LNCaP clone FGC (cell line): ENCODE results near the gene SPTBN2.

Experiments
- DNase-seq: peaks from one replicate; pipeline ENCODE4 v3.0.0-alpha.2; 2011; ENCODE audit warnings: low read depth
- H3K4me3 ChIP-seq: 2 replicates; pipeline ENCODE4 v1.5.1; 2011; ENCODE audit warnings: mild to moderate bottlenecking, low read depth, low read length, control low read depth
- TF ChIP-seq, protein P1 (sequence below): IDR thresholded peaks from 2 replicates; pipeline ENCODE4 v1.5.1; 2012; ENCODE audit warnings: mild to moderate bottlenecking; ENCODE audit not compliant: control insufficient read depth, insufficient read depth; ENCODE audit errors: extremely low read depth

SPTBN2 gene

DNA sequence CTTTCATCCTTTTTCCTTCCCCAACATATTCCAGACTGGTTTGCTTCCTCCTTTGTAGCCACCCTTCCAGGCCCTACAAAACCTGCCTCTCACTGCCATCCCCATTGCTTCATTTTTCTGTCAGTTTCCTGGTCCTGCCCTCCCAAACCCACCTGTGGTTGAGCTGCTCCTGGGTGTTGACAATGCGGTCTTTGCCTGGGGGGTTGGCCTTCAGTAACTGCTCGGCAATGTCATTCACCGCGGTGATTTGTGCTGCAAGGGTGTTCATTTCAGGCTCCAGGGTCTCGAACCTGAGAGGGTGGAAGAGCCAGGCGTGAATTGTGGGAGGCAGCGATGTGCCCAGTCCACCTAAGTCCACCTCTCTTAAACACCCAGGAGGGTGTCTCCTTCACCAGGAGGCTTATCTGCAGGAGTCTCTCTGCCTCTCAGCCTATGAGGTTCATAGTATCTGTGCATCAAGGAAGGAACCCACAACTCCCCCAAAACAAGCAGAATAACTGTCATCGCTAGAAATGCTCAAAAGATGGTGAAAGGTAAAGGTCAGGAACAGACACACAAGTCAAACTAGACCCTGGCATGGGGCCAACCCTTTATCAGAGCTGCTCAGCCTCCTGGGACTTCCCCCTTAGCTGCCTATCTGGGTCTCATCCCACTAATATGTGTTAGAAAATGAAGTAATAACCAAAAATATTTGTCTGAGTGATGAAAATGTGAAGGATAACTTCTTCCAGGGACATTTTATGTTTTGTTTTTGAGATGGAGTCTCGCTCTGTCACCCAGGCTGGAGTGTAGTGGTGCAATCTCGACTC is 27.4 kb downstream of the SPTBN2 start:
- TF ChIP-seq, protein P1, sequence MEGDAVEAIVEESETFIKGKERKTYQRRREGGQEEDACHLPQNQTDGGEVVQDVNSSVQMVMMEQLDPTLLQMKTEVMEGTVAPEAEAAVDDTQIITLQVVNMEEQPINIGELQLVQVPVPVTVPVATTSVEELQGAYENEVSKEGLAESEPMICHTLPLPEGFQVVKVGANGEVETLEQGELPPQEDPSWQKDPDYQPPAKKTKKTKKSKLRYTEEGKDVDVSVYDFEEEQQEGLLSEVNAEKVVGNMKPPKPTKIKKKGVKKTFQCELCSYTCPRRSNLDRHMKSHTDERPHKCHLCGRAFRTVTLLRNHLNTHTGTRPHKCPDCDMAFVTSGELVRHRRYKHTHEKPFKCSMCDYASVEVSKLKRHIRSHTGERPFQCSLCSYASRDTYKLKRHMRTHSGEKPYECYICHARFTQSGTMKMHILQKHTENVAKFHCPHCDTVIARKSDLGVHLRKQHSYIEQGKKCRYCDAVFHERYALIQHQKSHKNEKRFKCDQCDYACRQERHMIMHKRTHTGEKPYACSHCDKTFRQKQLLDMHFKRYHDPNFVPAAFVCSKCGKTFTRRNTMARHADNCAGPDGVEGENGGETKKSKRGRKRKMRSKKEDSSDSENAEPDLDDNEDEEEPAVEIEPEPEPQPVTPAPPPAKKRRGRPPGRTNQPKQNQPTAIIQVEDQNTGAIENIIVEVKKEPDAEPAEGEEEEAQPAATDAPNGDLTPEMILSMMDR = no peak
- no peak overlapping the region for H3K4me3 ChIP-seq
- DNase-seq = no peak

DNA sequence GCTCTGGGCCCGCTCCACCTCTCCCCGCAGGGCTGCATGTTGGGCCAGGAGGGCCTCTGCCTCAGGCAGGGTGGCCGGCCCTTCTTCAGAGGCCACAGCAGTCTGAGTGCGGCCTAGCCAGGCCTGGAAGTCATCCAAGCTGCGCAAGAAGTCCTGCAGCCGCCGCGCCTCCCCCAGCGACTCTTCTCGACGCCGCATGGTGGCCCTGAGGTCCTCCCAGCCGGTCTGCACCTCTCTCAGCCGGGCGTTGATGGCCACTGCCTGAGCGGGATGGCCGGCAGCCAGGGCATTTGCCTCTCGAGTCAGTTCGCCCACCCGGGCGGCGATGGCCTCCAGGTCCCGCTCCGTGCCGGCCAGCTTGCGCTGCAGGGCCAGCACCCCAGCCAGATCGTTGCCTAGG is 28.3 kb downstream of the SPTBN2 start:
- no peak for DNase-seq
- H3K4me3 ChIP-seq = no peak overlapping the region
- TF ChIP-seq, protein P1 = no peak

DNA sequence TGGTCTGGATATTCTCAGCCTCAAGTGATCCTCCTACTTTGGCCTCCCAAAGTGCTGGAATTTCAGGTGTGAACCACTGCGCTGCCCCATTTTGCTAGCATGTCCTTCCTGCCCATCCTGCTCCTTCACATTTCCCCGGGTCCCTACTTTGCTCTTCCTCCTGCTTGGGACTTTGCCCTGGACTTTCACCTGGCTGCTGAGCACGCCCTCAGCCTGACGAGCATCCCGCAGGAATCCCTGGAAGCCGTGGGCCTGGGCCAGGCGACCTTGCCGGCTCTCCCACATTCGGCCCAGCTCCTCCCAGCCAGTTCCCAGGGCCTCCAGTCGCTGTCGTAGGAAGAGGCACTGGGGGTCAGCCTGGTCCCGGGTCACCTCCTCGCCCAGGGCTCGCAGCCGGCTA is 28.7 kb downstream of the SPTBN2 start:
- no peak for DNase-seq
- no peak overlapping the region for H3K4me3 ChIP-seq
- TF ChIP-seq, protein P1 = no peak

DNA sequence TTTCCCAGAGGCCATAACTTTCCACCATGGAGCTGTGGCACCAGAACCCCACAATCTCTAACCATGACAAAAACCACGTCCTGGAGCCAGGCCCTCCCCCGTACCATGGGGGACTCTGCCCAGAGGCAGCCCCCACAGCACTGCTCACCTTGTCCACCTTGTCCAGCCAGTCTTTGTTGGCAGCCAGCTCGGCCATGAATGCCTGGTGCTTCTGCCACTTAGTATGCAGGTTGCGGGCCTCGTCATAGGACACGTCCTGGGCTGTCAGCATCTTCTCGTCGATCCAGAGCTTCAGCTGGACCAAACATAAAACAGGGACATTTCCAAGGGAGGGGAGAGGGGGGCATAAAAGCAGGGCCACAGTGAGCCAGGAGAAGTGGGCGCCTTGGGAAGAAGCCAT is 30.5 kb downstream of the SPTBN2 start:
- TF ChIP-seq, protein P1 = no peak
- H3K4me3 ChIP-seq = no peak overlapping the region
- DNase-seq = no peak

DNA sequence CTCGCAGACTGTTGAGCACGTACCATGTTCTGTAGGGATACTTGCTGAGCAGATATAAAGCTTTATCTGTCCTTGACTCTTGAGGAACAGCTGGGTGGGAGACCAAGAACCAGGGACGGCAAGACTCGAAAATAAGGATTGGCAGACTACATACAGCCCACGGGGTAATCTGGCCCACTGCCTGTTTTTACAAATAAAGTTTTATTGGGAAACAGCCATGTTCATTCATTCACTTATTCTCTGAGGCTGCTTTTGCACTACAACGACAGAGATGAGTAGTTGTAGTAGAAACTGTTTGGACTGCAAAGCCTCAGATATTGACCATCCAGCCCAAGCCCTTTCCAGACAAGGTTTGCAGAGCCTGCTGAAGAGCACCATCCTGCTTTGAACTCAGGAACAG is 31.0 kb downstream of the SPTBN2 start:
- no peak for DNase-seq
- TF ChIP-seq, protein P1 = no peak
- no peak overlapping the region for H3K4me3 ChIP-seq

DNA sequence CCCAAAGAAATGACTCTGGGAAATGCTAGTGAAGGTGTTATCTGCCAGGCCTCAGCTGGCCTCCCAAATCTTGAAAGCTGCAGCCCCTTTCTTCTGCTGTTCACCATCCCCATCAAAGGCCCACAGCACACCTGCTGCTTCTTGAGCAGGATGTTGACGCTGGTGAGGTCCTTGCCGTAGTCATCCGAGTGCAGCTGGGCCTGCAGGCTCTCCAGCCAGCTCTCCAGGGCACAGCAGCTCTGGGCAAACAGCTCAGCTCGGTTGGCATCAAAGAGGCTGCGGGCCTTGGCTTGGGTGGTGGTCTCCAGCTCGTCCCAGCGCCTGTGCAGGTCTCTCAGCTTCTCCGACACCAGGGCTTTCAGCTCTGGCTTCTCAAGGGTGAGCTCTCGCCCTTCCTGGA is 32.9 kb downstream of the SPTBN2 start:
- no peak for DNase-seq
- H3K4me3 ChIP-seq = no peak overlapping the region
- TF ChIP-seq, protein P1 = no peak

DNA sequence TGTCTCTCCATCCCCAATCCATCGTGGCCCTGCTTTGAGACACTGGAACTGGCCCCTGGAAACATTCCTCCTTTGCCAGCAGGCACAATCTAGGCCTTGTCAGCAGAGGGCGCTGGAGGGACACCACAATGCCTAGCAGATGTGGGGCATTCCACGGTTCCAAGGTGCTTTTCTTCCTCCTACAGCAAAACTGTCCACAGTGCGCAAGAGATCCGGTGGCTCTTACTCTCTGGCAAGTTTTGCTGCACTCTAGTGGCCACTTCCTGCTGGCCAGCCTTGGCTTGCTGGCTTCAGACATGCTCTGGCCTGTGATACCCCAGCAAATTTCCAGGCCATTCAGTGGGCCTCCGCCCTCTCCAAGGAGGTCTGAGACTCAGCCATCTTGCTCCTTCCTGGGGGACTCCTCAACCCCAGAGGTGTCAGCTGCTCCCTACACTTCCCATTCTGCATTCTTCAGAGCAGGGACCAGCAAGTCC is 34.2 kb downstream of the SPTBN2 start:
- DNase-seq = peak; percentile 96
- TF ChIP-seq, protein P1 = peak; percentile 92
- no peak overlapping the region for H3K4me3 ChIP-seq
